GM12878 (cell line): Measurements from ENCODE around the gene PYGO1. TPM values are rescaled to one million over a fixed set of nuclear protein-coding genes. Genes with fewer than 3 reads are reported as not detected.

Source experiments
- ATAC-seq: fragments of 200-7000 bp; cut with Tn5 transposase; 3 replicates; pipeline ENCODE4 v1.9.1; 2020; ENCODE audit warnings: mild to moderate bottlenecking, moderate library complexity
- BruUV-seq: library from RNA; stranded (reverse); fragments of 400-500 nt; replicated peaks from 2 replicates; lab custom pipeline; 2021; lab: Mats Ljungman, UMichigan
- CTCF ChIA-PET: fragments of 300-600 bp; sonication (Branson Sonifier 250); formaldehyde crosslinking; extraction: SDS; loops from one replicate; lab custom pipeline; 2021; ENCODE audit warnings: inconsistent platforms; lab: Yijun Ruan, JAX
- POLR2A ChIA-PET: fragments of 350-600 bp; formaldehyde crosslinking; extraction: SDS; loops from one replicate; lab custom pipeline; 2021; ENCODE audit warnings: inconsistent platforms; lab: Charles Lee
- RAD21 ChIA-PET: fragments of 300-600 bp; sonication (Branson Sonifier 250); formaldehyde crosslinking; loops from one replicate; lab custom pipeline; 2023; ENCODE audit warnings: antibody characterized with exemption; ENCODE audit not compliant: unreplicated experiment; lab: Charles Lee
- SMC1A ChIA-PET: fragments of 300-600 bp; sonication (Branson Sonifier 250); formaldehyde crosslinking; loops from one replicate; lab custom pipeline; 2023; ENCODE audit not compliant: unreplicated experiment, uncharacterized antibody; lab: Charles Lee
- DNase-seq: peaks from one replicate; pipeline ENCODE4 v3.0.0-alpha.2; 2011; ENCODE audit warnings: low read depth, low spot score
- FAIRE-seq: peaks from 3 replicates; lab custom pipeline; 2011; peaks lifted over from hg19 to GRCh38; lab: Jason Lieb, UNC
- H2AFZ ChIP-seq: 2 replicates; pipeline ENCODE4 v1.6.0; 2011; ENCODE audit warnings: low read depth, low read length, control low read depth; ENCODE audit not compliant: control insufficient read depth
- H3K27ac ChIP-seq: 2 replicates; pipeline ENCODE4 v1.5.1; 2011; ENCODE audit warnings: control low read depth; ENCODE audit not compliant: control insufficient read depth, insufficient read depth
- H3K27me3 ChIP-seq, 2 experiments: replicated peaks in 1 of 2; 2 replicates each; pipeline versions ENCODE4 v1.6.0 to v1.6.1; 2011; ENCODE audit warnings: low read length in 1 of 2; ENCODE audit not compliant: control insufficient read depth in 2 of 2, insufficient read depth in 2 of 2
- H3K36me3 ChIP-seq, 2 experiments: 2 replicates each; pipeline ENCODE4 v1.5.1; 2011; ENCODE audit warnings: low read length in 1 of 2; ENCODE audit not compliant: control insufficient read depth in 2 of 2, insufficient read depth in 2 of 2
- H3K4me1 ChIP-seq: 2 replicates; pipeline ENCODE4 v1.6.1; 2011; ENCODE audit warnings: mild to moderate bottlenecking, low read length, moderate library complexity, mixed read lengths; ENCODE audit not compliant: control insufficient read depth, insufficient read depth
- H3K4me2 ChIP-seq: 2 replicates; pipeline ENCODE4 v1.6.0; 2011; ENCODE audit warnings: control low read depth; ENCODE audit not compliant: control insufficient read depth, insufficient read depth
- H3K4me3 ChIP-seq: fragments of 200-600 bp; sonication (generic); 2 replicates; pipeline ENCODE4 v1.5.1; 2016
- H3K79me2 ChIP-seq: 2 replicates; pipeline ENCODE4 v1.6.0; 2011; ENCODE audit warnings: low read length; ENCODE audit not compliant: control insufficient read depth, insufficient read depth
- H3K9ac ChIP-seq: 2 replicates; pipeline ENCODE4 v1.8.0; 2011; ENCODE audit warnings: low read length, control low read depth, mixed read lengths; ENCODE audit not compliant: control insufficient read depth, insufficient read depth
- H3K9me3 ChIP-seq: replicated peaks from 3 replicates; pipeline ENCODE4 v1.5.1; 2011; ENCODE audit warnings: mild to moderate bottlenecking, low read length; ENCODE audit not compliant: control insufficient read depth, insufficient read depth
- H4K20me1 ChIP-seq: 2 replicates; pipeline ENCODE4 v1.6.0; 2011; ENCODE audit not compliant: control insufficient read depth, insufficient read depth
- CBX5 ChIP-seq: sonication (generic); IDR thresholded peaks from 2 replicates; pipeline ENCODE4 v1.6.1; 2016; ENCODE audit warnings: low read depth, moderate library complexity, mild to moderate bottlenecking, inconsistent platforms
- HDGF ChIP-seq: fragments of 450-650 bp; IDR thresholded peaks from 2 replicates; pipeline ENCODE4 v1.6.1; 2016; ENCODE audit warnings: antibody characterized with exemption
- RUNX3 ChIP-seq: IDR thresholded peaks from 2 replicates; pipeline ENCODE4 v1.6.1; 2012; ENCODE audit warnings: low read length, inconsistent platforms
- SMAD5 ChIP-seq: IDR thresholded peaks from 2 replicates; pipeline ENCODE4 v1.6.1; 2016; ENCODE audit warnings: antibody characterized with exemption, low read depth
- WGBS: methylation state at CpG from one replicate; pipeline ENCODE4 v1.1.6; 2016; ENCODE audit warnings: low lambda C conversion rate; ENCODE audit not compliant: insufficient replicate concordance, insufficient coverage; ENCODE audit errors: missing lambda C conversion rate; 5-methylcytosine and 5-hydroxymethylcytosine counted together
- in situ Hi-C: fragments of 300-500 bp; cut with MboI; formaldehyde crosslinking; loops from 9 replicates; pipeline ENCODE4 v1.14.3; 2018; ENCODE audit warnings: mixed read lengths
- intact Hi-C: fragments of 100-400 bp; cut with micrococcal nuclease; formaldehyde crosslinking; loops from one replicate; pipeline ENCODE4 v1.14.2; 2022; ENCODE audit not compliant: unreplicated experiment
- polyA plus RNA-seq, 11 experiments: library from polyadenylated mRNA; depleted of rRNA in 4 of 11; unstranded in 6 of 11; stranded (reverse) in 5 of 11; fragments of >200 nt; fragmentation: Nextera tagmentation in 4 of 11; fragmentation: Illumina TruSeq in 1 of 11; extraction: Ambion mirVana in 4 of 11; extraction: Trizol in 1 of 11; gene quantifications; 1 replicate in 1 of 11; 2 replicates in 10 of 11; pipeline versions ENCODE4 v1.2.1 to v1.2.3, GENCODE V29; 2011 to 2016; ENCODE audit warnings: inconsistent platforms in 2 of 11, missing spikeins in 2 of 11, low read depth in 1 of 11
- total RNA-seq, 4 experiments: library from RNA; depleted of rRNA in 3 of 4; stranded (reverse); fragments of >200 nt in 3 of 4; fragmentation: Illumina TruSeq in 1 of 4; extraction: Trizol in 1 of 4; gene quantifications; 2 replicates each; pipeline versions ENCODE4 v1.2.1 to v1.2.3, GENCODE V29; 2013 to 2021
- TF ChIP-seq, protein P1 (sequence below): fragments of 450-650 bp; formaldehyde crosslinking; IDR thresholded peaks from 2 replicates; pipeline ENCODE4 v1.5.0; 2022; ENCODE audit warnings: mild to moderate bottlenecking, missing genetic modification characterization
- TF ChIP-seq, protein P2 (sequence below): fragments of 450-650 bp; IDR thresholded peaks from 2 replicates; pipeline ENCODE4 v1.6.1; 2017; ENCODE audit warnings: mild to moderate bottlenecking

The PYGO1 gene
- total and polyA plus RNA-seq, 10 of the 15 experiments (the other 5 are each of a cell fraction or from before 2014, with no cell fraction given) = 0.01 TPM; not detected in 9

DNA sequence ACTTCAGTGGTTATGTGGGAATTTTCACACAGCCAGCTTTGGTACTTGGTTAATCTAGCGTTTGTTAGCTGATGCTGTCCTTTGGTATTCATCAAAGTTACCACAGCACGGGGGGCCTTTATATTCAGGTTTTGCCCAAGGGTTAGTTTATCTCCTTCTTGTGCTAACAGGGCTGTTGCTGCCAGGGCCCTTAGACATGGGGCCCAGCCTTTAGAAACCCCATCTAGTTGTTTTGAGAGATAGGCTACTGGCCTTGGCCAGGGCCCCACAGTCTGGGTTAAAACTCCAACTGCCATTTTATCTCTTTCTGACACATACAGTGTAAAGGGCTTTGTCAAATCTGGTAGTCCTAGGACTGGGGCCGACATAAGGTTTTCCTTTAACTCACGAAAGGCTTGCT, 72.7 kb downstream of the PYGO1 start (continued):
- TF ChIP-seq, protein P1, sequence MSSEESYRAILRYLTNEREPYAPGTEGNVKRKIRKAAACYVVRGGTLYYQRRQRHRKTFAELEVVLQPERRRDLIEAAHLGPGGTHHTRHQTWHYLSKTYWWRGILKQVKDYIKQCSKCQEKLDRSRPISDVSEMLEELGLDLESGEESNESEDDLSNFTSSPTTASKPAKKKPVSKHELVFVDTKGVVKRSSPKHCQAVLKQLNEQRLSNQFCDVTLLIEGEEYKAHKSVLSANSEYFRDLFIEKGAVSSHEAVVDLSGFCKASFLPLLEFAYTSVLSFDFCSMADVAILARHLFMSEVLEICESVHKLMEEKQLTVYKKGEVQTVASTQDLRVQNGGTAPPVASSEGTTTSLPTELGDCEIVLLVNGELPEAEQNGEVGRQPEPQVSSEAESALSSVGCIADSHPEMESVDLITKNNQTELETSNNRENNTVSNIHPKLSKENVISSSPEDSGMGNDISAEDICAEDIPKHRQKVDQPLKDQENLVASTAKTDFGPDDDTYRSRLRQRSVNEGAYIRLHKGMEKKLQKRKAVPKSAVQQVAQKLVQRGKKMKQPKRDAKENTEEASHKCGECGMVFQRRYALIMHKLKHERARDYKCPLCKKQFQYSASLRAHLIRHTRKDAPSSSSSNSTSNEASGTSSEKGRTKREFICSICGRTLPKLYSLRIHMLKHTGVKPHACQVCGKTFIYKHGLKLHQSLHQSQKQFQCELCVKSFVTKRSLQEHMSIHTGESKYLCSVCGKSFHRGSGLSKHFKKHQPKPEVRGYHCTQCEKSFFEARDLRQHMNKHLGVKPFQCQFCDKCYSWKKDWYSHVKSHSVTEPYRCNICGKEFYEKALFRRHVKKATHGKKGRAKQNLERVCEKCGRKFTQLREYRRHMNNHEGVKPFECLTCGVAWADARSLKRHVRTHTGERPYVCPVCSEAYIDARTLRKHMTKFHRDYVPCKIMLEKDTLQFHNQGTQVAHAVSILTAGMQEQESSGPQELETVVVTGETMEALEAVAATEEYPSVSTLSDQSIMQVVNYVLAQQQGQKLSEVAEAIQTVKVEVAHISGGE (CRISPR knock-in tag) = no peak
- TF ChIP-seq HDGF (no peak), RUNX3 (no peak)

DNA sequence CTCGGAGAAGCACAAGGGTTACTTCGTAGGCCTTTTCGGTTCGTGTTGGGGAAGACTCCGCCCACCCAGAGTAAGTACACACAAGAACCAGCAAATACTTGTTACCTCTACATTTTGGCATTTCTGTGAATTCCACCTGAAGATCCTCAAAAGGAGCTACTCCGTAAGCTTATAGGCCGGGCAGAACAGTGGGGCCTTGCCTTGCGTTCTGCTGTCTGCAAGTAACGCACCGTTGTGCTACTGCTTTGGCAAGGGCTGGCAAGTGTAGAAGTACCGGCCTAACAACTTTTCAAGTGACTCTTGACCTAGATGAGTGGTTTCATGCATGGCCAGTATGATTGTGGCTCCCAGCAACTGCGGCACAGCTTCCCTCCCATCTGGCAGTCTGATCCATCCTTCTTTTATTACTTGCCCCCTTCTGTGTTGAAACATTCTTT, 73.7 kb downstream of the PYGO1 start:
- in situ Hi-C loops = no loop called here
- intact Hi-C loops = loop anchor here (5.0 to 10.0 kb wide), 2 partner anchors 60 to 128 kb away; no protein-coding TSS in a partner anchor
- 85% methylated on average over 12 of the region's 12 CpGs for WGBS

More for the DNA sequence above, 73.7 kb downstream of the PYGO1 start:
- CTCF ChIA-PET = interaction anchor here (1.0 to 1.6 kb wide), 4 partner anchors 9 to 129 kb away, joined by 3 to 15 read pairs (median 6); no protein-coding TSS in a partner anchor
- no peak overlapping the region for H3K4me3 ChIP-seq
- H3K36me3 ChIP-seq = no peaks in the 10 kb centered on the region
- H4K20me1 ChIP-seq = no peaks in the 10 kb centered on the region
- RAD21 ChIA-PET = interaction anchor here (1.1 to 1.6 kb wide), 2 partner anchors 12 to 132 kb away, joined by 3 read pairs; no protein-coding TSS in a partner anchor
- POLR2A ChIA-PET = no interaction called here
- no peak for DNase-seq
- no peaks in the 10 kb centered on the region for H3K9me3 ChIP-seq
- no peak overlapping the region for H2AFZ ChIP-seq
- H3K27ac ChIP-seq = no peak overlapping the region
- ATAC-seq = no peak
- BruUV-seq = no TSS peak
- H3K27me3 ChIP-seq = no peaks in the 10 kb centered on the region; a peak in 1 of 4 replicates
- no peaks in the 10 kb centered on the region for H3K4me1 ChIP-seq
- no peak overlapping the region for H3K4me2 ChIP-seq
- TF ChIP-seq, protein P2, sequence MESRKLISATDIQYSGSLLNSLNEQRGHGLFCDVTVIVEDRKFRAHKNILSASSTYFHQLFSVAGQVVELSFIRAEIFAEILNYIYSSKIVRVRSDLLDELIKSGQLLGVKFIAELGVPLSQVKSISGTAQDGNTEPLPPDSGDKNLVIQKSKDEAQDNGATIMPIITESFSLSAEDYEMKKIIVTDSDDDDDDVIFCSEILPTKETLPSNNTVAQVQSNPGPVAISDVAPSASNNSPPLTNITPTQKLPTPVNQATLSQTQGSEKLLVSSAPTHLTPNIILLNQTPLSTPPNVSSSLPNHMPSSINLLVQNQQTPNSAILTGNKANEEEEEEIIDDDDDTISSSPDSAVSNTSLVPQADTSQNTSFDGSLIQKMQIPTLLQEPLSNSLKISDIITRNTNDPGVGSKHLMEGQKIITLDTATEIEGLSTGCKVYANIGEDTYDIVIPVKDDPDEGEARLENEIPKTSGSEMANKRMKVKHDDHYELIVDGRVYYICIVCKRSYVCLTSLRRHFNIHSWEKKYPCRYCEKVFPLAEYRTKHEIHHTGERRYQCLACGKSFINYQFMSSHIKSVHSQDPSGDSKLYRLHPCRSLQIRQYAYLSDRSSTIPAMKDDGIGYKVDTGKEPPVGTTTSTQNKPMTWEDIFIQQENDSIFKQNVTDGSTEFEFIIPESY = no peak
- TF ChIP-seq SMAD5 = no peak
- no peak for TF ChIP-seq CBX5
- TF ChIP-seq, all 136 proteins: peak for 0
- SMC1A ChIA-PET = interaction anchor here (1.3 kb wide), 1 partner anchor 127 kb away, joined by 3 read pairs; no protein-coding TSS in a partner anchor
- H3K79me2 ChIP-seq = no peaks in the 10 kb centered on the region
- H3K9ac ChIP-seq = no peak overlapping the region
- no peak for FAIRE-seq
